GM19455 (cell line): ENCODE data around the gene TTF2.

ENCODE experiments used
- ATAC-seq: cut with Tn5 transposase; IDR thresholded peaks from one replicate; pipeline ENCODE4 v1.9.1; 2021; ENCODE audit not compliant: unreplicated experiment

The TTF2 gene

GRCh38 chr1:117059678-117060440 is at the start of gene TTF2:
TTF2 (plus strand) TSS chr1:117060326; CDS start chr1:117060347, 21 bp downstream.
- ATAC-seq, result peak; percentile 93

- ATAC-seq, result no peak
Measured at GRCh38 chr1:117011334-117011733, 48.8 kb upstream of the TTF2 start.

- no peak for ATAC-seq
Measured at GRCh38 chr1:117013309-117013858, 46.7 kb upstream of the TTF2 start.

GRCh38 chr1:117014209-117014608 is 45.9 kb upstream of the TTF2 start:
- ATAC-seq, result no peak

- ATAC-seq, result no peak
Measured at GRCh38 chr1:117015724-117016123, 44.4 kb upstream of the TTF2 start.

GRCh38 chr1:117017062-117017461 is 43.1 kb upstream of the TTF2 start:
- no peak for ATAC-seq

GRCh38 chr1:117017648-117018047 is 42.5 kb upstream of the TTF2 start:
- ATAC-seq, result no peak

GRCh38 chr1:117020526-117021156 is 39.5 kb upstream of the TTF2 start:
- ATAC-seq, result no peak

- no peak for ATAC-seq
Measured at GRCh38 chr1:117022114-117022513, 38.0 kb upstream of the TTF2 start.

- no peak for ATAC-seq
Measured at GRCh38 chr1:117025568-117025967, 34.6 kb upstream of the TTF2 start.

- ATAC-seq, result no peak
Measured at GRCh38 chr1:117026361-117026760, 33.8 kb upstream of the TTF2 start.

- no peak for ATAC-seq
Measured at GRCh38 chr1:117029685-117030084, 30.4 kb upstream of the TTF2 start.

- no peak for ATAC-seq
Measured at GRCh38 chr1:117030271-117030877, 29.8 kb upstream of the TTF2 start.

GRCh38 chr1:117032266-117032665 is 27.9 kb upstream of the TTF2 start:
- no peak for ATAC-seq

GRCh38 chr1:117032681-117033539 is 27.2 kb upstream of the TTF2 start:
- no peak for ATAC-seq

- no peak for ATAC-seq
Measured at GRCh38 chr1:117033772-117034171, 26.4 kb upstream of the TTF2 start.

GRCh38 chr1:117034791-117035290 is 25.3 kb upstream of the TTF2 start:
- no peak for ATAC-seq

GRCh38 chr1:117036018-117036461 is 24.1 kb upstream of the TTF2 start:
- ATAC-seq, result no peak

GRCh38 chr1:117037802-117038201 is 22.3 kb upstream of the TTF2 start:
- no peak for ATAC-seq

- no peak for ATAC-seq
Measured at GRCh38 chr1:117038236-117038635, 21.9 kb upstream of the TTF2 start.

- ATAC-seq, result no peak
Measured at GRCh38 chr1:117044217-117044616, 15.9 kb upstream of the TTF2 start.
